Activated CD4-positive, CD25-positive, alpha-beta regulatory T cell treated with anti-CD3 and anti-CD28 coated beads, Interleukin-2, amount 50 U/mL, for 16 hours (primary cell): ENCODE measurements around the gene VSIG4.
"Not testable (repeated sequence)": the region's sequence is repeated elsewhere in the genome, so short reads cannot be mapped to it uniquely, and the experiment has no call there.

ENCODE experiments used
- DNase-seq: peaks from one replicate; pipeline ENCODE4 v3.0.0-alpha.2; 2020; ENCODE audit warnings: low read depth, low spot score

Gene VSIG4

DNA sequence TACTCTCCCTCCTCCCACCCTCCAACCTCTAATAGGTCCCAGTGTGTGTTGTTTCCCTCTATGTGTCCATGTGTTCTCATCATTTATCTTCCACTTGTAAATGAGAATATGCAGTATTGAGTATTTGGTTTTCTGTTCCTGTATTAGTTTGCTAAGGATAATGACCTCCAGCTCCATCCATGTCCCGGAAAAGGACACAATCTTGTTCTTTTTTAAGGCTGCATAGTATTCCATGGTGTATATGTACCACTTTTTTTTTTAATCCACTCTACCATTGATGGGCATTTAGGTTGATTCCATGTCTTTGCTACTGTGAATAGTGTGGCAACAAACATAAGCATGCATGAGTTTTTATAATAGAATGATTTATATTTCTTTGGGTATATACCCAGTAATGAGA is 62.7 kb downstream of the VSIG4 start:
- DNase-seq, result not testable (repeated sequence)

DNA sequence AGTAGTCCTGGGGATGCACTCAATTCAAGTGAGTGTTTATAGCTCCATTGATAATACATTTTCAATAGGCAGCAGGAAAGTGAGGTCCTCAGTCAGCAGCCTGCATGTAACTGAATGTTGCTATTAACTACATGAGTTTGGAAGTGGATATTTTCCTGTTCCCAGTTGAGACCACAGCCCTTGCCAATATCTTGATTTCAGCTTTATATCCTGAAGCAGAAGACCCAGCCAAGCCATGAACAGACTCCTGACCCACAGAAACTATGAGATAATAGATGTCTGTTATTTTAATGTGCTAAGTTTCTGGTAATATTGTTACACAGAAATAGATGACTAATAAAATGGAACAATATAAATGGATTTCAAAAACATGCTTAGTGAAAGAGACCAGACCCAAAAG is 63.7 kb downstream of the VSIG4 start:
- DNase-seq, result no peak

DNA sequence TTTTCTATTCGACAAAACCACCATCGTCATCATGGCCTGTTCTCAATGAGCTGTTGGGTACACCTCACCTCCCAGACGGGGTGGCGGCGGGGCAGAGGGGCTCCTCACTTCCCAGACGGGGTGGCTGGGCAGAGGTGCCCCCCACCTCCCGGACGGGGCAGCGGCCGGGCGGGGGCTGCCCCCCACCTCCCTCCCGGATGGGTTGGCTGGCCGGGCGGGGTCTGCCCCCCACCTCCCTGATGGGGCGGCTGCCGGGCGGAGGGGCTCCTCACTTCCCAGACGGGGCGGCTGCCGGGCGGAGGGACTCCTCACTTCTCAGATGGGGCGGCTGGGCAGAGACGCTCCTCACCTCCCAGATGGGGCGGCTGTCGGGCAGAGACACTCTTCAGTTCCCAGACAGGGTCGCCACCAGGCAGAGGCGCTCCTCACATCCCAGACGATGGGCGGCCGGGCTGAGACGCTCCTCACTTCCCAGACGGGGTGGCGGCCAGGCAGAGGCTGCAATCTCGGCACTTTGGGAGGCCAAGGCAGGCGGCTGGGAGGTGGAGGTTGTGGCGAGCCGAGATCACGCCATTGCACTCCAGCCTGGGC is 64.6 kb downstream of the VSIG4 start:
- not testable (repeated sequence) for DNase-seq
